Brain microvascular endothelial cell (primary cell): ENCODE results near the gene UBE3D.

Experiments used
- DNase-seq: peaks from one replicate; pipeline ENCODE4 v3.0.0-alpha.2; 2020
- H3K27ac ChIP-seq: fragments of 250-450 bp; sonication (Bioruptor Pico); 2 replicates; pipeline ENCODE4 v1.5.1; 2020; ENCODE audit warnings: mild to moderate bottlenecking, moderate library complexity
- H3K27me3 ChIP-seq: fragments of 250-450 bp; sonication (Bioruptor Pico); replicated peaks from 2 replicates; pipeline ENCODE4 v1.5.1; 2020; ENCODE audit warnings: mild to moderate bottlenecking
- H3K36me3 ChIP-seq: fragments of 250-450 bp; sonication (Bioruptor Pico); replicated peaks from 2 replicates; pipeline ENCODE4 v1.5.1; 2020; ENCODE audit warnings: mild to moderate bottlenecking
- H3K4me3 ChIP-seq: 2 replicates; pipeline ENCODE4 v1.5.1; 2011; ENCODE audit warnings: low read depth, mild to moderate bottlenecking, control low read depth, low read length, moderate library complexity
- in situ Hi-C: cut with HindIII; loops from 2 replicates; pipeline ENCODE4 v1.10.0; 2017; ENCODE audit warnings: low sequenced_read_pairs, low pct_ligation_motif_present
- TF ChIP-seq, protein P1 (sequence below): IDR thresholded peaks from 2 replicates; pipeline ENCODE4 v1.5.1; 2011; ENCODE audit warnings: low read depth, mild to moderate bottlenecking, moderate library complexity, low read length, control low read depth, inconsistent platforms; ENCODE audit errors: missing control alignments

Gene UBE3D

DNA sequence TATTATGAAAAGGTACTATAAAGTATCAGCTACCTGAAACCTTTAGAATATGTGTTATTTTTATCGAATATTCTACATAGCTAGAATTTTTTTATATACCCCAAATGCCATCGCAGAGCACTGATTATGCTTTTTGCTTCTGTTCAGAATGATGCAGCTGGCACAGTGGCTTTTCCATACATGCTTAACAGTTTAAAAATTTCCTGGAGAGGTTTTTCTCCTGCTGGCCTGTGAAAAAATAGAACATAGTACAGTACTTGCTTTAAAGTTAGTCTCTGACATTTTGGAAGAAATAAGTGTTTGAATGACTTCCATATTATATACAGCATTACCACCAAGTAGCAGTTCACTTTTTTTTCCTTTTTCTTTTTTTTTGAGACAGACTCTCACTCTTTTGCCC is 7.1 kb upstream of the UBE3D start:
- H3K4me3 ChIP-seq: no peak overlapping the region
- in situ Hi-C loops: no loop called here
- TF ChIP-seq, protein P1, sequence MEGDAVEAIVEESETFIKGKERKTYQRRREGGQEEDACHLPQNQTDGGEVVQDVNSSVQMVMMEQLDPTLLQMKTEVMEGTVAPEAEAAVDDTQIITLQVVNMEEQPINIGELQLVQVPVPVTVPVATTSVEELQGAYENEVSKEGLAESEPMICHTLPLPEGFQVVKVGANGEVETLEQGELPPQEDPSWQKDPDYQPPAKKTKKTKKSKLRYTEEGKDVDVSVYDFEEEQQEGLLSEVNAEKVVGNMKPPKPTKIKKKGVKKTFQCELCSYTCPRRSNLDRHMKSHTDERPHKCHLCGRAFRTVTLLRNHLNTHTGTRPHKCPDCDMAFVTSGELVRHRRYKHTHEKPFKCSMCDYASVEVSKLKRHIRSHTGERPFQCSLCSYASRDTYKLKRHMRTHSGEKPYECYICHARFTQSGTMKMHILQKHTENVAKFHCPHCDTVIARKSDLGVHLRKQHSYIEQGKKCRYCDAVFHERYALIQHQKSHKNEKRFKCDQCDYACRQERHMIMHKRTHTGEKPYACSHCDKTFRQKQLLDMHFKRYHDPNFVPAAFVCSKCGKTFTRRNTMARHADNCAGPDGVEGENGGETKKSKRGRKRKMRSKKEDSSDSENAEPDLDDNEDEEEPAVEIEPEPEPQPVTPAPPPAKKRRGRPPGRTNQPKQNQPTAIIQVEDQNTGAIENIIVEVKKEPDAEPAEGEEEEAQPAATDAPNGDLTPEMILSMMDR: no peak
- DNase-seq: no peak
- no peak overlapping the region for H3K27ac ChIP-seq
- no peaks in the 10 kb centered on the region for H3K36me3 ChIP-seq
- H3K27me3 ChIP-seq: no peaks in the 10 kb centered on the region

DNA sequence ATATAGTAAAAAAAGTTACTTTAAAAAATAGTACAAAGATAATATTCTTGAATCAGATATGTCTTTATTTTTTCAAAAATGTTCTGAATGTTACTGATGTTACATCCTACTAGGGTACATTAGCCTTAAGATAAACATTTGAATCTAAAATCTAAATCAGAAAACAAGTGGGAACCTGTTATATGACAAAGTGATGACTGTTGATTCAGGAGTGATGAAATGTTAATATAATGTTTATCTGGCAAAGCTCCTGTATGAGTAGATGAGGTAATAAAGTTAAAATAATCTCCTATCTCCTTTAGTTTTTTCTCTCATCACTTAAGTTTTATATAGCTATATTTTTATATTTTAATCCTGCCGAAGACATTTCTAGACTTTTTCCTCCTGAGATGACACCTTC is 6.1 kb upstream of the UBE3D start:
- Histone ChIP-seq H3K27me3 (no peaks in the 10 kb centered on the region), H3K4me3 (no peak overlapping the region), H3K27ac (no peak overlapping the region), H3K36me3 (no peaks in the 10 kb centered on the region)
- TF ChIP-seq, protein P1: no peak
- in situ Hi-C loops: no loop called here
- DNase-seq: no peak

DNA sequence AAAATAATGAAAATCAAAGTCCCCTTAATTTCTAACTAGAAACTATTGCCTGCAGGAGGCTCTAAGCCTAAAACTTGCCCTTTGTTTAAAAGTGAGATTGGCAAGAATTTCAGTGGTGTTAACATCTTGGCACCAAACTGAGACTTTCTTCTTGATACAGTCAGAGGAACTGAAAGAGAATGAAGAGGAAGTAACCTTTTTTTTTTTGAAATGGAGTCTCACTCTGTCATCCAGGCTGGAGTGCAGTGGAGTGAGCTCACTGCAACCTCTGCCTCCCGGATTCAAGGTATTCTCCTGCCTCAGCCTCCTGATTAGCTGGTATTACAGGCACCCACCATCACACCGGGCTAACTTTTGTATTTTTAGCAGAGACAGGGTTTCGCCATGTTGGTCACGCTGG is 5.4 kb upstream of the UBE3D start:
- Histone ChIP-seq H3K36me3 (no peaks in the 10 kb centered on the region), H3K27me3 (no peaks in the 10 kb centered on the region), H3K4me3 (no peak overlapping the region), H3K27ac (no peak overlapping the region)
- in situ Hi-C loops: no loop called here
- DNase-seq: no peak
- TF ChIP-seq, protein P1: no peak

DNA sequence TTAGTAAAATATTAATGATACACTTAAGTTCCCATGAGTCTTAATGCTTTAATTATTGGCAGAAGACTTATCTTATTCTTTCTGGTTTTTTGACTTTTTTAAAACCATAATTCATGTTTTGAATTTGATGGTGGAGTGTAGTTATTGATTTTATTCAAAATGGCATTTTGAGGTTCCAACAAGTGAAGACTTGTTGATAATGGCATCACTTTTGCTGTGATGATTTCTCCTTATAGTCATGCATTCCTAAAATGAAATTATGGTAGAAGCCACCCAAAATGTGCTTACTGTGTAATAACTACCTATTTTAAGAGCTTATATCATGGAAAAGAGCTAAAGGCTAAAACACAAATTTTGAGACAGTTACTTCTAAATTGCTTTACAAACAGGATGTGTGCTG is 4.0 kb upstream of the UBE3D start:
- no peaks in the 10 kb centered on the region for H3K27me3 ChIP-seq
- no peak for DNase-seq
- H3K27ac ChIP-seq: no peak overlapping the region
- H3K36me3 ChIP-seq: no peaks in the 10 kb centered on the region
- TF ChIP-seq, protein P1: no peak
- in situ Hi-C loops: no loop called here
- H3K4me3 ChIP-seq: no peak overlapping the region

DNA sequence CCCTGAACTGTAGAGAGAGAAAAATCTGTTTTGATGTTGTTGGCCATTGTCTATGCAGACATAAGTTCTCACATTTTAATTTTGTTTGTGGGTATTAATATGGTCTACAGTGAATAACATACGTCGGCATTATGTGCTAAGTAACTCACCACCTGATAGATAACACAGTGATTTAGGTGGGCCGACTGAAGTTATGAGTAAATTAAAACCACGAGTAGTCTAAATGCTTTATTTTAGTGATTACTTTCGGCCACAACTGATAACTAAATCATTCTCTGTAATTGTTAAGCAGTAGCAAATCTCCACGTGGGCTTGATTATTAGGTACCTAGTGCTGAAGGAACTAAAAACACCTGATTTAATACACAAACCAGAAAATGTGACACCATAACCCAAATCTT is 3.0 kb upstream of the UBE3D start:
- TF ChIP-seq, protein P1: no peak
- Histone ChIP-seq H3K27ac (no peak overlapping the region), H3K36me3 (no peaks in the 10 kb centered on the region), H3K27me3 (no peaks in the 10 kb centered on the region), H3K4me3 (peak overlapping the region; percentile 90)
- DNase-seq: no peak
- in situ Hi-C loops: no loop called here

DNA sequence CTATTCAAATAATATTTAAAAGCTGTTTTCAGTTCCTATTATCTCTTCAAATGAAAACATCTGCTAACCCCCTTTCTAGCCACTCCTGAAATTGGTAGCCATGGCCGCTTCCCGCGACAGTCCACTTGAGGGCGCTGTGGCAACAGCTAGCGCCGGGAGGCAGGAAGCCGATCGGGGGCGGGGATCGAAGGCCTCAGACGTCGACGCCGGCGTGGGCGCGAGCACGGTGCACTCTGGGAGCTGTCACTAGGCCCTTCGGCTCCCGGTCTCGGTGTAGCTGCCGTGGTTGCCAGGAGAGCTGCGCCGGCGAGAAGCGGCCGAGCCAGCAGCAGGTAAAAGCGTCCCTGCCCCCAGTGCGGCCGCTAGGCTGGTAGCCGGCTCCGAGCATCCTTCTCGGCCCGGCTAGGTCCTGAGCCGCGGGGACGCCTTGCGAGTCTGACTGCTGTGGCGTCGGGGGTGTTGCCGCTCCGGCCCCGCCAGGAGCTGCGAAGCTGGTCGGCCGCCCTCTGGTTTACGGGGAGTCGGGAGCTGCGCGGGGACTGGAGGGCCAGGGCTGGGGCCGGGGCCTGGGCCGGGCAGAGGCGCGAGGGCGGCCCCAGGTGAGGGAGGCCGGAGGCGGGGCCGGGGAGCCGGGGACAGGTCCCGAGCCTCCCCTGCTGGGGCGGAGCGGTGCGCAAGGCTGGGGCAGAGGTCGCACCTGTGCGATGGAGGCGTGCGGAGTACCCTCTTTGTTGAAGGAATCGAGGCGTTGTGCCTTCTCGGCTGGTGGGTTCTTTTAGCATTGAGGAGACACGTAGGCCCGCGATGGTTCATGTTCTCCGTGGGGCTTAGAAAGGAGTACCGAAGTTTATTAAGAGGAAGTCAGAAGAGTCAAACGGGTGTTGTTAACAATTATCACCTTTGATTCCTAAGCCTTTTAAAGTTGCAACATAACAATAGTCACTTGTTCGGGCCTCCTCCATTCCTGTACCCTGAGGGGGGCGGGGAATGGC is 2.1 kb upstream of the UBE3D start, which contains the start of gene DOP1A:
TSS of gene DOP1A (plus strand) at position 224 of the 992 bp plus-strand sequence. CDS start 29,307 bp downstream, outside the sequence.
- in situ Hi-C loops: no loop called here
- peak within 1 kb of the TSS; percentile 90 for H3K4me3 ChIP-seq
- TF ChIP-seq, protein P1: peak; percentile 99
- H3K36me3 ChIP-seq: no peaks in the 10 kb centered on the region
- H3K27ac ChIP-seq: no peak within 1 kb of the TSS
- DNase-seq: peak; percentile 92
- H3K27me3 ChIP-seq: no peaks in the 10 kb centered on the region
